ENCODE data around the gene PLAAT5. TPM values are rescaled to one million over a fixed set of nuclear protein-coding genes. Genes with fewer than 3 reads are reported as not detected.

The PLAAT5 gene
- total RNA-seq, 1 experiment from 2014 or later, result 2.3 TPM

- peak; percentile 94 for TF ChIP-seq CTCF (IDR thresholded peaks at IDR 0.05; ENCODE audit: insufficient read depth in 1 of 2, low read depth in 1 of 2, low read length in 1 of 2, severe bottlenecking in 1 of 2, unreplicated experiment in 1 of 2)
- H3K36me3 ChIP-seq (ENCODE audit: control insufficient read depth, insufficient read depth, low read length), result no peaks in the 10 kb centered on the region
- H3K27ac Mint-ChIP-seq (ENCODE audit: unreplicated experiment), result no peak overlapping the region
- no peak overlapping the region for H3K4me3 Mint-ChIP-seq (ENCODE audit: unreplicated experiment)
- peaks cover 48% of the 10 kb centered on the region for H3K9me3 Mint-ChIP-seq (ENCODE audit: unreplicated experiment)
- DNase-seq, result peak; percentile 74 to 80
- ChIA-PET CTCF (interaction anchor here (0.6 to 2.8 kb wide), 12 partner anchors 9 to 258 kb away, joined by 3 to 21 read pairs (median 4); partner anchors contain the start of gene PLAAT5), POLR2A (interaction anchor here (0.6 to 1.2 kb wide), 2 partner anchors 30 to 585 kb away, joined by 3 to 11 read pairs; no protein-coding TSS in a partner anchor)
- intact Hi-C loops (cut with micrococcal nuclease; ENCODE audit: unreplicated experiment), result loop anchor here (1.0 kb wide), 5 partner anchors 12 to 156 kb away; partner anchors contain the start of gene PLAAT5
- H3K27me3 ChIP-seq (replicated peaks; ENCODE audit: control insufficient read depth, insufficient read depth, low read length), result no peaks in the 10 kb centered on the region
- H3K27me3 Mint-ChIP-seq (ENCODE audit: insufficient read depth, unreplicated experiment), result no peaks in the 10 kb centered on the region
- no peaks in the 10 kb centered on the region for H3K4me1 Mint-ChIP-seq (ENCODE audit: low read depth, unreplicated experiment)
- no TSS peak for BruUV-seq (replicated peaks)
- no peaks in the 10 kb centered on the region for H3K36me3 Mint-ChIP-seq (ENCODE audit: insufficient read depth, unreplicated experiment)
- H3K4me1 ChIP-seq, result peaks cover 12% of the 10 kb centered on the region; the same call in 1 of the 2 replicates
- no peak overlapping the region for H3K4me3 ChIP-seq (ENCODE audit: low read depth, low read length)
- H3K9me3 ChIP-seq, result peaks cover 7% of the 10 kb centered on the region
Measured at GRCh38 chr11:63478896-63479295, 12.1 kb downstream of the PLAAT5 start.

- H3K4me3 Mint-ChIP-seq (ENCODE audit: unreplicated experiment), result no peak overlapping the region
- Histone ChIP-seq H3K4me1 (peaks cover 7% of the 10 kb centered on the region; the same call in 1 of the 2 replicates), H3K4me3 (ENCODE audit: low read depth, low read length) (no peak overlapping the region), H3K27me3 (replicated peaks; ENCODE audit: control insufficient read depth, insufficient read depth, low read length) (no peaks in the 10 kb centered on the region), H3K36me3 (ENCODE audit: control insufficient read depth, insufficient read depth, low read length) (no peaks in the 10 kb centered on the region), H3K9me3 (peaks cover 7% of the 10 kb centered on the region)
- H3K27ac Mint-ChIP-seq (ENCODE audit: unreplicated experiment), result no peak overlapping the region
- no peaks in the 10 kb centered on the region for H3K27me3 Mint-ChIP-seq (ENCODE audit: insufficient read depth, unreplicated experiment)
- TF ChIP-seq CTCF (IDR thresholded peaks at IDR 0.05; ENCODE audit: insufficient read depth in 1 of 2, low read depth in 1 of 2, low read length in 1 of 2, severe bottlenecking in 1 of 2, unreplicated experiment in 1 of 2), result no peak
- intact Hi-C loops (cut with micrococcal nuclease; ENCODE audit: unreplicated experiment), result no loop called here
- ChIA-PET POLR2A (no interaction called here), CTCF (no interaction called here)
- H3K9me3 Mint-ChIP-seq (ENCODE audit: unreplicated experiment), result peaks cover 41% of the 10 kb centered on the region
- BruUV-seq (replicated peaks), result no TSS peak
- H3K36me3 Mint-ChIP-seq (ENCODE audit: insufficient read depth, unreplicated experiment), result no peaks in the 10 kb centered on the region
- H3K4me1 Mint-ChIP-seq (ENCODE audit: low read depth, unreplicated experiment), result no peaks in the 10 kb centered on the region
- no peak for DNase-seq
Measured at GRCh38 chr11:63476618-63477017, 14.3 kb downstream of the PLAAT5 start.

GRCh38 chr11:63472372-63472771 is 18.6 kb downstream of the PLAAT5 start:
- Mint-ChIP-seq H3K4me1 (ENCODE audit: low read depth, unreplicated experiment) (no peaks in the 10 kb centered on the region), H3K27me3 (ENCODE audit: insufficient read depth, unreplicated experiment) (no peaks in the 10 kb centered on the region), H3K4me3 (ENCODE audit: unreplicated experiment) (no peak overlapping the region), H3K27ac (ENCODE audit: unreplicated experiment) (no peak overlapping the region), H3K36me3 (ENCODE audit: insufficient read depth, unreplicated experiment) (no peaks in the 10 kb centered on the region), H3K9me3 (ENCODE audit: unreplicated experiment) (peaks cover 73% of the 10 kb centered on the region)
- BruUV-seq (replicated peaks), result no TSS peak
- CTCF ChIA-PET, result no interaction called here
- DNase-seq, result no peak
- TF ChIP-seq CTCF (IDR thresholded peaks at IDR 0.05; ENCODE audit: insufficient read depth in 1 of 2, low read depth in 1 of 2, low read length in 1 of 2, severe bottlenecking in 1 of 2, unreplicated experiment in 1 of 2), result no peak
- Histone ChIP-seq H3K36me3 (ENCODE audit: control insufficient read depth, insufficient read depth, low read length) (no peaks in the 10 kb centered on the region), H3K9me3 (peaks cover 28% of the 10 kb centered on the region), H3K4me1 (no peaks in the 10 kb centered on the region; the same call in 1 of the 2 replicates), H3K27me3 (replicated peaks; ENCODE audit: control insufficient read depth, insufficient read depth, low read length) (no peaks in the 10 kb centered on the region), H3K4me3 (ENCODE audit: low read depth, low read length) (no peak overlapping the region)
- intact Hi-C loops (cut with micrococcal nuclease; ENCODE audit: unreplicated experiment), result no loop called here
- POLR2A ChIA-PET, result no interaction called here
